Measurements from ENCODE around the gene RNF223. TPM values are rescaled to one million over a fixed set of nuclear protein-coding genes. Genes with fewer than 3 reads are reported as not detected.

RNF223 gene
- not detected for total RNA-seq

DNA sequence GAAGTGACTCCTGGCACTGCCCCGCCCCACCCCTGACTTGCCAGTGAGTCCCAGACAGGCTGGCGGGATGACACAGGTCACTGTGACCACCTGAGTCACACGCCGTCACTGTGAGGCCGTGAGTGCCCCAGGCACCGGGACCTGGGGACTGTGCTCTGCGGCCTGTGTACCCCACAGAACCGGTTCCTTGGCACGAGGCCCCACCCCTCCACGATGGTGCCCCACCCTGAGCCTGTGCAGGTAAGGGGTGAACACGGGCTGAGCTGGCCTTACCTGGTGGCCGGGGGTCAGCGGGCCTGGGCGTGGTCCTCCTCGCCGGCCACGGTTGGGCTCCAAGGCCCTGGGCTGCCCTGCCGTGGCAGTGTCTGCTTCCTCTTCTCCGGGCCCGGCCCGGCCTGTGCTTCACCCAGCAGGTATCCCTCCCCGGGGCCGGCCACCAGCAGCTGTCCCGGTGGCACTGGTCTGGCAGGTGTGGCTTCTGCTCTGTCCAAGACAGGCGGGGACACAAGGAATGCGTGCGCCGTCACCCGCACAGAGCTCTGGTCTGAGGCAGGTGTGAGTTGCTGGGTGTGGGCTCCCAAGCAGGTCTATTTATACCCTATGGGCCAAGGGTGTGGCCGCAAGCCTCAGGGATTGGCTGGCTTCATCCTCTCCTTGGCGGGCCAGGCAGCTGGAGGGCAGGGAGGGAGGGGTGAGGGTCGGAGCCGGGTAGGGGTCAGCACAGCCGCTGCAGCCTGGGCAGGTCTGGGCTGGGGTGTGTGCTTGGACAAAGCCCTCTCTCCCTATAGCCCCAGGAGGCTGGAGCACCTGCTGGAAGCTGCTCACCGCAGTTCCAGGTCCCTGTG, at the start of gene RNF223:
RNF223 (minus strand) TSS at position 564 of the 845 bp plus-strand sequence. CDS start 1,740 bp downstream, outside the sequence.
- TF ChIP-seq, protein P1, sequence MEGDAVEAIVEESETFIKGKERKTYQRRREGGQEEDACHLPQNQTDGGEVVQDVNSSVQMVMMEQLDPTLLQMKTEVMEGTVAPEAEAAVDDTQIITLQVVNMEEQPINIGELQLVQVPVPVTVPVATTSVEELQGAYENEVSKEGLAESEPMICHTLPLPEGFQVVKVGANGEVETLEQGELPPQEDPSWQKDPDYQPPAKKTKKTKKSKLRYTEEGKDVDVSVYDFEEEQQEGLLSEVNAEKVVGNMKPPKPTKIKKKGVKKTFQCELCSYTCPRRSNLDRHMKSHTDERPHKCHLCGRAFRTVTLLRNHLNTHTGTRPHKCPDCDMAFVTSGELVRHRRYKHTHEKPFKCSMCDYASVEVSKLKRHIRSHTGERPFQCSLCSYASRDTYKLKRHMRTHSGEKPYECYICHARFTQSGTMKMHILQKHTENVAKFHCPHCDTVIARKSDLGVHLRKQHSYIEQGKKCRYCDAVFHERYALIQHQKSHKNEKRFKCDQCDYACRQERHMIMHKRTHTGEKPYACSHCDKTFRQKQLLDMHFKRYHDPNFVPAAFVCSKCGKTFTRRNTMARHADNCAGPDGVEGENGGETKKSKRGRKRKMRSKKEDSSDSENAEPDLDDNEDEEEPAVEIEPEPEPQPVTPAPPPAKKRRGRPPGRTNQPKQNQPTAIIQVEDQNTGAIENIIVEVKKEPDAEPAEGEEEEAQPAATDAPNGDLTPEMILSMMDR (IDR thresholded peaks at IDR 0.05; ENCODE audit: low read depth), result no peak

DNA sequence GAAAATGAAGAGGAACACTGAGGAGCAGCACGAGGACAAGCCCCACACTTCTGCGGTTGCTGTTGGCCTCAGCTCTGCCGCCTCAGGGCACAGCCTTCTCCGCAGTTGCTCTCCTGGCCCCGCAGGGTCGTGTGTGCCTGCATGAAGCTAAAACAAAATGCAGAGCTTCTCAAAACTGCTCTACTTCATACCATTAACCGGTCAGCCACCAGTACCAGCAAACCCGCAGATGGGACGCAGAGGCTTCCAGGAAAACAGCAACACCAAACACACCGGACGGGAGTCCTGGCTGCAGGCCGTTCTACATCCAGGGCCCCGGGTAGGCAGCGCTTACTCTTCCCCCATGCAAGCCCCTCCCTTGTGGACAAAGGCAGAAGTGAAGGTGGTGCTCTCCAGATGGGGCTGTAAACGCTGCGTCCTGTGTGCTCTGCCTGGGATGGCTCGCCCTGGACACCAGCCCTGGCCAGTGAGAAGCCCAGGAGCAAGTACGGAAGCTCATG, 48.9 kb upstream of the RNF223 start:
- TF ChIP-seq, protein P1 (IDR thresholded peaks at IDR 0.05; ENCODE audit: low read depth), result no peak

DNA sequence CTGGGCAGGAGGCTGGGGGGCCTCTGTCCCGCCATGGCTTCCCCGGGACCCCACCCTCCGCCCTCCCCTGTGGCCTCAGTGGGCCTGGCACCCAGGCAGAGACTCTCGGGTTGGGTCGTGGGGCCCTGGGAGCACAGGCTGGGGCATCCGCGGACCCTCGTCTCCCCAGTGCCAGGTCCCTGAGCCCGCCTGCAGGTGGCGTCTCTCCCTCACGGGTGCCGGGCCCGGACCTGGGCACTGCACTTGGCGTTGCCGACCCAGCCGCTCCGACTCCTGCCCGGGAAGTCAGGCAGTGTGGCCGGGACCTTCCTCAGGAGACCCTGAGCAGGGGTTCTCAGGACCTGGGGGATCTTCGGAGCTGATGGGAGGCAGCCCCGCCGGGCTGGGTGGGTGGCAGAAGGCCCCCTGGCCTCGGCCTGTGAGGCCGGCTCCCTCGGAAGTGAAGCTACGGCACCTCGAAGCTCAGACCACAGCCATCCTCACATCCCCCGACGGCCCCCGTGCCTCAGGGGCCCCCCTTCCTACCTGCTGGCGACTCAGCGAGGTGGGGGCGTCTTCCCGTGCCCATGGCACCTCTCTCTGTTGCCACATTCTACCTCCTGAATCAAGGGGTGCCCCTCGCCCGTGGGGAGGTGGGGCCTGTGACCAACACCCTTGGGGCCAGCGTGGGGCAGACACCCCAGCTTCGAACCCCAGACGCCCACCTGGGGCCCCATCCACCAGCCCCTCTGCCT, 48.1 kb upstream of the RNF223 start:
- TF ChIP-seq, protein P1 (IDR thresholded peaks at IDR 0.05; ENCODE audit: low read depth), result no peak

DNA sequence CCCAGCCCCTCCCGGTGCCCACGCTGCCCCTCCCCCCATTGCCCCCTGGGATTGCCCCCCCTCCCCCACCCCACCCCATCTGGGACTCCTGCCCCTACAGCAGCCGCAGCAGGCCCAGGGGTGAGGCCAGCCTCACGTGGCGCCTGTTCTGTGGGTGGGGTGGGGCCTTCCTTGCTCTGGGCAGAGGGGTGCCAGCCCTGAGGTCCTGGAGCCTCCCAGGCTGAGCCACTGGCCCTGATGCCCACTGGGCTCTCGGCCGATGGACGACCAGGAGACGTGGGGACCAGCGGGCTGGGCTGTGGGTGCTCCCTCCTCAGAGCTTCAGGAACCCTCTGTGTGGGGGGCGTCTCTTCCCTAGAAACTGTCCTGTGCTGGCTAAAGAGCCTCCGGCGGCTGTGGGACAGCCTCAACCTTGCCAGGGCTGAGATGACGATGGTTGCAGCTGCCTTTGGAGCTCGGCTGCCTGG, 47.5 kb upstream of the RNF223 start:
- TF ChIP-seq, protein P1 (IDR thresholded peaks at IDR 0.05; ENCODE audit: low read depth), result no peak

DNA sequence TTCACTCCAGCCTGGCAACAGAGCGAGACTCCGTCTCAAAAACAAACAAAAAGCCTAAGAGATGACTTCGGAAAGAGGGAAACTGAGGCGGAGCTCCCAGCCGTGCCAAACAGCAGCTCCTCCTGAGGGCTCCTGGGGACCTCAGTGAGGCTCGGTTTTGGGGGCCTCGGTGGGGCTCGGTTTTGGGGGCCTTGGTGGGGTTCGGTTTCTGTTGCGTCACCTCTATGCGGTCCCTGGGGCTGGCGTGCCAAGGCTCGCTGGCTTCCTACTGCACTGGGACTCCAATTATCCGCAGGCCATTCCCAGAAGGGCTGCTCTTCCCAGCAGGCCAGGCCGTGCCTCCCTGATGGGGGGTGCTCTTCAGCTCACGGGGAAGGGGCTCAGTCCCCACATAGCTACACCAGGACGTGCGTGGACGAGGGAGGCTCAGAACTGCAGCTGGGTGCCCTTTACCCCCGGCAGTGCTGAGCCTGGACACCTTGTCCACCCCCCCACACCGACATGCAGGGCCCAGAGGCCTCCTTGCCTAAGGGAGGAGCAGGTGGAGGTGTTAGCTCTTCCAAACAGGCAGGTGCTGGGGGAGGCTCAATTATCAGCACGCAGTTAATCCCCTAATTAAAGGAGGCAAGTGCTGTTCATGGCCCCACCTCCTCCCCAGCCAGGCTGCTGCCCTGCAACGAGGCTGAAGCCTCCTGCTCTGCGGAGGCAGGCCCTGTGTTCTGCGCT, 46.9 kb upstream of the RNF223 start:
- TF ChIP-seq, protein P1 (IDR thresholded peaks at IDR 0.05; ENCODE audit: low read depth), result no peak

DNA sequence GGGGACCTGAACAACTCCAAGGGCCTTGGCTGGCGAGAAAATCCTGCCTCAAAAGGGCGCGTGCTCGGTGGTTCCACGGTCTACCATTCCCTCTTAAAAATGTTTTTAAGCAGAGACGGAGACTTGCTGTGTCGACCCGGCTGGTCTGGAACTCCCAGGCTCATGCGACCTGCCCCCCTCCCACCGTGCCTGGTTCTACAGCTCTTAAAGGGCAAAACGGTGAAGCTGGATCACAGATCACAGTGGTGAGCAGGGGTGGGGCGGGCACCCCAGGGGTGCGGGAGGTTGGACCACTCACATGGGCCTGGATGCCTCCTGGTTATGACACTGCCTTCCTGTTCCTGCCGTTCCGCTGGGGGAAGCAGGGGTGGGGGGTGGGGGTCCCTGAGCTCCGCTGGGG, 46.0 kb upstream of the RNF223 start:
- TF ChIP-seq, protein P1 (IDR thresholded peaks at IDR 0.05; ENCODE audit: low read depth), result no peak

Measured in subcutaneous adipose tissue (tissue), 4 donors.